BLaER1 (cell line): ENCODE measurements around the gene EXOSC5.
A peak's percentile ranks its signal among the peaks of the same experiment; 100 is the strongest.

ENCODE experiments used
- H3K27ac ChIP-seq: shearing (Covaris generic); formaldehyde crosslinking; 2 replicates; pipeline ENCODE4 v1.8.1; 2022
- H3K27me3 ChIP-seq: shearing (Covaris generic); formaldehyde crosslinking; 2 replicates; pipeline ENCODE4 v1.8.1; 2022
- H3K36me3 ChIP-seq: shearing (Covaris generic); formaldehyde crosslinking; 2 replicates; pipeline ENCODE4 v1.8.1; 2022
- H3K4me1 ChIP-seq: shearing (Covaris generic); formaldehyde crosslinking; 2 replicates; pipeline ENCODE4 v1.8.1; 2022
- H3K4me2 ChIP-seq: shearing (Covaris generic); formaldehyde crosslinking; 2 replicates; pipeline ENCODE4 v1.8.1; 2022
- H3K4me3 ChIP-seq: shearing (Covaris generic); formaldehyde crosslinking; 2 replicates; pipeline ENCODE4 v1.8.1; 2022
- H3K9ac ChIP-seq: shearing (Covaris generic); formaldehyde crosslinking; 2 replicates; pipeline ENCODE4 v1.8.1; 2022
- H3K9me3 ChIP-seq: shearing (Covaris generic); formaldehyde crosslinking; 2 replicates; pipeline ENCODE4 v1.8.1; 2022
- H4K20me1 ChIP-seq: shearing (Covaris generic); formaldehyde crosslinking; 2 replicates; pipeline ENCODE4 v1.8.1; 2022
- Cebpa-rat ChIP-seq: shearing (Covaris generic); IDR thresholded peaks from 2 replicates; pipeline ENCODE4 v1.8.1; 2022

EXOSC5 gene

DNA sequence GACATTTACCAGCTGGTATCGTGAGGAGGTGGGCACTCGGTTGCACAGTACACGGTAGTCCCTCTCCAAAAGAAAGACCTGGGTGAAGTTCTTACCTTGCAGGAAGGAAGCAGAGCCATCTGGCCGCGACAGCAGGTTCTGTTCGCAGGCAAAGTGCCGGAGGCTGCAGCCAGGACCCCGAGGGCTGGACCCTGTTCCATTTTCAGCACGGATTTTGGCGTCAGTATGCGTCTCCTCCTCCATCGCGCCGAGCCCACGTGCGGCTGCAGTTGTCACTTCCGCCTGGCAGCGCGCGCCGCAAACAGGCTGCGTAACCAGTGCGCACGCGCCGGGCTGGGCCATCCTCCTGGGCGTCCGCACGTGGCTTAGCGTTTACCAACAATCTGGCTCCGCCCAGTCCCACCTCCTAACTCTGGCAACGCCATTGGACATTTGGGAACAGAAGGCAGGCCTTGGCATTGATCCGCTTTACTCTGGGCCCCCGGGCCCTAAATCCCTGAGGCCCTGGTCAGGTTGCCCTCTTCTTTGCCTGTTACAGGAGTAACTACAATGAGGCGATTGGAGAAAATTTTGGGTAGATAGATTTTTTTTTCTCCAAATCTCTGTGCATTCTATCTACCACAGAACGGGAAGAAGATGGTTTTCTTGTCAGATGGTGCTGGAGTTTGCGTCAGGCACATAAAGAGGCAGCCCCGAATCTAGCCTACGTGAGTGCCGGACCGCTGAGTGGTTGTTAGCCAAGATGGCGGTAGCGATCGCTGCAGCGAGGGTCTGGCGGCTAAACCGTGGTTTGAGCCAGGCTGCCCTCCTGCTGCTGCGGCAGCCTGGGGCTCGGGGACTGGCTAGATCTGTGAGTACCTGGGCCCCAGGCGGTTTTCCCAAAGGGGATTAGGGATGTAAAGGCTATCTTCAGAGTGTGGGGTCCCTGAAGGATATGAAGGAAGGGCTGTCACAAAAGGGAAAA lies at the start of gene EXOSC5, which contains the start of gene BCKDHA:
Gene EXOSC5 (minus strand): TSS at position 274 of the 964 bp plus-strand sequence. CDS start 31 bp downstream, at position 243.
Gene BCKDHA (plus strand): TSS at position 733 of the 964 bp plus-strand sequence. CDS start 10 bp downstream, at position 743.
- Histone ChIP-seq H3K27me3 (no peaks in the 10 kb centered on the region), H3K4me2 (peak within 1 kb of the TSS; percentile 88), H4K20me1 (peaks cover 29% of the 10 kb centered on the region; the same call in 1 of the 2 replicates), H3K9ac (peak within 1 kb of the TSS; percentile 97), H3K27ac (peak within 1 kb of the TSS; percentile 96), H3K4me1 (peaks cover 44% of the 10 kb centered on the region), H3K36me3 (peaks cover 34% of the 10 kb centered on the region), H3K9me3 (no peaks in the 10 kb centered on the region), H3K4me3 (peak within 1 kb of the TSS; percentile 93)
- TF ChIP-seq Cebpa-rat = no peak

DNA sequence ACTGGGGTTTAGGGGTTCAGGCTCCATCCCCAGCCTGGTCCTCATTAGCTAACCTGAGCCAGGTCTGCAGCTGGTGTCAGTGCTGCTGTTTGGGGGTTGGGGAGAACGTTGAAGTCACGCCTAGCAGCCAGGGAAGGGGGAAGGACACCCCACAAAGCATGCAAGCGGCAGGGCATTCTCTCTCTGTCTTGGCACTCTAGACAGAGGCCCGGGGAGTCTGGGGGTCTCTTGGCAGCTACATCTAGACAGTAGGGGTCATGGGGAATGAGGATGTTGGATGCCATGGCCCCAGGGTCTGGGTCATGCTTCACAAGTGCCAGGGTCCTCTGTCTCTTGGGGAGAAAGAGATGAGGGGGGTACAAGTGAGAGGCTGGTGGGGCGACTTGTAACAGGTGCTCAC lies 48.4 kb upstream of the EXOSC5 start:
- no peaks in the 10 kb centered on the region for H3K9me3 ChIP-seq
- H3K4me3 ChIP-seq = no peak overlapping the region
- H4K20me1 ChIP-seq = no peaks in the 10 kb centered on the region
- H3K4me2 ChIP-seq = no peak overlapping the region
- no peak overlapping the region for H3K27ac ChIP-seq
- no peaks in the 10 kb centered on the region for H3K36me3 ChIP-seq
- 0 out of 2 replicates have a peak, but pooled peaks cover 11% of the 10 kb centered on the region for H3K4me1 ChIP-seq
- no peak for TF ChIP-seq Cebpa-rat
- H3K27me3 ChIP-seq = no peaks in the 10 kb centered on the region
- no peak overlapping the region for H3K9ac ChIP-seq

- Histone ChIP-seq H3K36me3 (no peaks in the 10 kb centered on the region), H3K4me2 (no peak overlapping the region), H4K20me1 (no peaks in the 10 kb centered on the region), H3K4me1 (peaks cover 15% of the 10 kb centered on the region), H3K27me3 (no peaks in the 10 kb centered on the region), H3K9ac (no peak overlapping the region), H3K4me3 (no peak overlapping the region), H3K27ac (no peak overlapping the region), H3K9me3 (no peaks in the 10 kb centered on the region)
- no peak for TF ChIP-seq Cebpa-rat
These were observed 46.8 kb upstream of the EXOSC5 start for GRCh38 chr19:41443813-41444455.

GRCh38 chr19:41442473-41443355 lies 45.6 kb upstream of the EXOSC5 start, which contains the start of gene ERICH4:
Gene ERICH4 (plus strand): TSS chr19:41443156. CDS start chr19:41443170, 14 bp downstream.
- H3K9ac ChIP-seq = 0 out of 2 replicates have a peak within 1 kb of the TSS, but pooled peaks have one; percentile 24
- no peaks in the 10 kb centered on the region for H3K27me3 ChIP-seq
- peaks cover 26% of the 10 kb centered on the region for H3K4me1 ChIP-seq
- H3K36me3 ChIP-seq = peaks cover 6% of the 10 kb centered on the region
- no peak within 1 kb of the TSS for H3K4me3 ChIP-seq
- no peaks in the 10 kb centered on the region for H3K9me3 ChIP-seq
- H4K20me1 ChIP-seq = no peaks in the 10 kb centered on the region
- H3K27ac ChIP-seq = no peak within 1 kb of the TSS
- no peak for TF ChIP-seq Cebpa-rat
- peak within 1 kb of the TSS; percentile 14; the same call in 1 of the 2 replicates for H3K4me2 ChIP-seq

DNA sequence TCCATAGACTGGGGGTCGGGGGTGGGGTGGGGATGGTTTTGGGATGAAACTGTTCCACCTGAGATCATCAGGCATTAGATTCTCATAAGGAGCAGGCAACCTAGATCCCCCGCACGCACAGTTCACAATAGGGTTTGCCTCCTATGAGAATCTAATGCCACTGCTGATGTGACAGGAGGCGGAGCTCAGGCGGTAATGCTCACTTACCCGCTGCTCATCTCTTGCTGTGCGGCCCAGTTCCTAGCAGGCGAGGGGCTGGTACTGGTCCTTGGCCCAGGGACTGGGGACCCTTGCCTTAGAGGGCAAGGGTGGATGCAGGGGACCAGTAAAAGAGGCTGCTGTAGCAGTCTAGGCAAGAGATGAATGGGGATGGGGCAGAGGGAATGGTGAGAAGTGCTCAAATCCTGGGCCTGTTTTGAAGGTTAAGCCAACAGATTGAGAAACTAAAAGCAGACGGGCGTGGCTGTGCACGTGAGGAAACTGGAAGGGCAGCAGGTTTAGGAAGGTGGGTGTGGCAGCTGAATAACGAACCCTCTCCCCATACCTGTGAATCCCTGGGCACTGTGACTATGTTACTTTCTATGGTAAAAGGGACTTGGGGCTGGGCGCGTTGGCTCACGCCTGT lies 44.3 kb upstream of the EXOSC5 start:
- peaks cover 26% of the 10 kb centered on the region for H3K4me1 ChIP-seq
- no peaks in the 10 kb centered on the region for H4K20me1 ChIP-seq
- H3K4me3 ChIP-seq = no peak overlapping the region
- no peak overlapping the region for H3K9ac ChIP-seq
- no peak overlapping the region for H3K27ac ChIP-seq
- H3K4me2 ChIP-seq = no peak overlapping the region
- no peak for TF ChIP-seq Cebpa-rat
- H3K36me3 ChIP-seq = peaks cover 13% of the 10 kb centered on the region
- no peaks in the 10 kb centered on the region for H3K27me3 ChIP-seq
- no peaks in the 10 kb centered on the region for H3K9me3 ChIP-seq

DNA sequence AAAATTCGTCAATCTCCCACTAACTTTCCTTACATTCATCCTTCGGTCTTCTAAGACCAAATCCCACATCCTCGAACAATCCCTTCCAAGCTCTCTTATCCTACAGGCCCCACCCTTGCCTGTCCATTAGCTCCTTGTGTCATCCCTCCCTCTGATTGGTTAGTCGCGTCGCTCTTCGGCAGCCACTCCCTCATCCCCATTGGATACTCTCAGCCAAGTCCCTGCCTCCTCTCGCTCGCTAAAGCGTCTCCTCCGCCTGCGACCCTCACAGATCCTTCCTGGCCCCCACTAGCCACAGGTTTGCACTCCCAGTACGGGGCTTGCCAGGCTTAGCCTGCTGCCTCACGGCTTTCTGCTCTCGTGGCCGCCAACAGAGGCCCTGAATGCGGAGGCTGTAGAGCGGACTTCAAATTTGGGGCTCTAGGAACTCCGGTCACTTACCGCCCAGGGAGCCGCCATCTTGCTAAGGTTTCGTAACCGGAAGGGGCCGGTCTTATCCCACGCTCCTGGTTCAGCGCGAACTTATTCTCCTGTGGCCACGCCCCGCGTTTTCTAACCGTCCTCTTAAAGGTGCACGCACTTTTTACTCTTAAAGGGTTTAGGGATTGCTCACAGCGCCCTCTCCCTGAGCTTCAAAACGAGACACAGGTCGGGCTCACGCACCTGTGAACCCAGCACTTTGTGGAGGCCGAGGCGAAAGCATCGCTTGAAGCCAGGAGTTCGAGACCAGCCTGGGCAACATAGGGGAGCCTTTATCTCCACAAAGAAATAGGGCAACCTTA lies 42.5 kb upstream of the EXOSC5 start, which contains the start of gene DMAC2:
Gene DMAC2 (minus strand): TSS at position 472 of the 782 bp plus-strand sequence. CDS start 13 bp downstream, at position 459.
- Histone ChIP-seq H3K4me2 (peak within 1 kb of the TSS; percentile 77), H3K27ac (peak within 1 kb of the TSS; percentile 82), H3K4me3 (peak within 1 kb of the TSS; percentile 73), H3K27me3 (no peaks in the 10 kb centered on the region), H3K4me1 (peaks cover 30% of the 10 kb centered on the region), H3K9me3 (no peaks in the 10 kb centered on the region), H3K9ac (peak within 1 kb of the TSS; percentile 80), H3K36me3 (peaks cover 18% of the 10 kb centered on the region), H4K20me1 (no peaks in the 10 kb centered on the region)
- TF ChIP-seq Cebpa-rat = peak; percentile 92

- Histone ChIP-seq H3K9ac (no peak overlapping the region), H4K20me1 (no peaks in the 10 kb centered on the region), H3K4me2 (peak overlapping the region; percentile 77; the same call in 1 of the 2 replicates), H3K9me3 (no peaks in the 10 kb centered on the region), H3K4me3 (no peak overlapping the region), H3K27ac (no peak overlapping the region), H3K36me3 (peaks cover 28% of the 10 kb centered on the region), H3K4me1 (peaks cover 33% of the 10 kb centered on the region), H3K27me3 (no peaks in the 10 kb centered on the region)
- TF ChIP-seq Cebpa-rat = no peak
These were observed 40.9 kb upstream of the EXOSC5 start for GRCh38 chr19:41437944-41438574.

DNA sequence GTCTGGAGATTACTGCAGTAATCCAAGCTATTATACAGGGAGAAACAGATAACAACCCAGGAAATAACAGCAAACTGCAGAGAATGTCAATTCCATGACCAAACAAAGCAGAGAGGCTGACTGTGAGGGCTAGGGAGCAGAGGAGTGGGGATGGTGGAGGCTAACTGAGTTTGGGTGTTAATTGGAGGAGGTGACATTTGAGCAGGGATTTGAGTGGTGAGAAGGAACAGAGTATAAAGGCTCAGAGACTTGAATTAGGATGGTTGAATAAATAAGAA lies 39.5 kb upstream of the EXOSC5 start:
- Histone ChIP-seq H3K36me3 (peaks cover 42% of the 10 kb centered on the region), H4K20me1 (peaks cover 4% of the 10 kb centered on the region; the same call in 1 of the 2 replicates), H3K27me3 (no peaks in the 10 kb centered on the region), H3K4me1 (peaks cover 30% of the 10 kb centered on the region), H3K27ac (no peak overlapping the region), H3K9me3 (no peaks in the 10 kb centered on the region), H3K4me3 (no peak overlapping the region), H3K4me2 (no peak overlapping the region), H3K9ac (no peak overlapping the region)
- TF ChIP-seq Cebpa-rat = no peak
